HCT116 (cell line): ENCODE data around the gene DPY19L3. TPM values are rescaled to one million over a fixed set of nuclear protein-coding genes. Genes with fewer than 3 reads are reported as not detected.

Experiments
- ATAC-seq: fragments of 200-7000 bp; cut with Tn5 transposase; 2 replicates; pipeline ENCODE4 v1.9.1; 2020; ENCODE audit warnings: mild to moderate bottlenecking, moderate library complexity
- BruUV-seq: library from RNA; stranded (reverse); fragments of 400-500 nt; replicated peaks from 2 replicates; lab custom pipeline; 2021; lab: Mats Ljungman, UMichigan
- CTCF ChIA-PET: fragments of 300-600 bp; sonication (Branson Sonifier 250); formaldehyde crosslinking; loops from one replicate; lab custom pipeline; 2021; ENCODE audit warnings: antibody characterized with exemption; lab: Charles Lee
- POLR2A ChIA-PET: fragments of 300-600, 350-600 bp; sonication (Branson Sonifier 250); formaldehyde crosslinking; loops from one replicate; lab custom pipeline; 2021; ENCODE audit warnings: antibody characterized with exemption; lab: Charles Lee
- RAD21 ChIA-PET, 2 experiments: fragments of 300-600 bp; sonication (Branson Sonifier 250); formaldehyde crosslinking; loops; one replicate each; lab custom pipeline; 2023; ENCODE audit warnings: low total read pairs in 2 of 2; ENCODE audit not compliant: uncharacterized antibody in 2 of 2, unreplicated experiment in 2 of 2, low non-redundant PET in 1 of 2; lab: Charles Lee
- DNase-seq: peaks from one replicate; pipeline ENCODE4 v3.0.0-alpha.2; 2010; ENCODE audit warnings: low read depth, low spot score
- H2AFZ ChIP-seq: fragments of 200-600 bp; shearing (Covaris generic), sonication (generic); 2 replicates; pipeline ENCODE4 v1.6.1; 2017; ENCODE audit warnings: low read depth, mixed run types, mixed read lengths, antibody characterized with exemption, low read length; ENCODE audit not compliant: poor library complexity, severe bottlenecking
- H3K27ac ChIP-seq: 2 replicates; pipeline ENCODE4 v1.5.1; 2012; ENCODE audit warnings: low read depth, low read length
- H3K27me3 ChIP-seq: fragments of 200-600 bp; sonication (generic); 2 replicates; pipeline ENCODE4 v1.6.1; 2016; ENCODE audit warnings: mixed run types, low read length, mixed read lengths; ENCODE audit not compliant: insufficient read depth
- H3K36me3 ChIP-seq, 2 experiments: fragments of 200-500 bp in 1 of 2; fragments of 200-600 bp in 1 of 2; sonication (Bioruptor generic) in 1 of 2; sonication (generic) in 1 of 2; 2 replicates each; pipeline versions ENCODE4 v1.5.1 to v1.6.1; 2014 to 2016; ENCODE audit warnings: low read length in 2 of 2, inconsistent platforms in 1 of 2, mixed read lengths in 1 of 2, mixed run types in 1 of 2; ENCODE audit not compliant: insufficient read depth in 2 of 2, control insufficient read depth in 1 of 2
- H3K4me1 ChIP-seq, 2 experiments: fragments of 200-600 bp in 1 of 2; sonication (generic) in 1 of 2; 2 replicates each; pipeline versions ENCODE4 v1.5.1 to v1.6.1; 2012 to 2017; ENCODE audit warnings: low read length in 2 of 2, inconsistent platforms in 1 of 2, mild to moderate bottlenecking in 1 of 2, mixed read lengths in 1 of 2, mixed run types in 1 of 2, moderate library complexity in 1 of 2; ENCODE audit not compliant: insufficient read depth in 2 of 2, control insufficient read depth in 1 of 2
- H3K4me2 ChIP-seq: fragments of 200-600 bp; sonication (generic); 2 replicates; pipeline ENCODE4 v1.6.1; 2017; ENCODE audit warnings: mixed run types, low read length, mixed read lengths
- H3K4me3 ChIP-seq, 2 experiments: fragments of 200-600 bp in 1 of 2; sonication (generic) in 1 of 2; replicated peaks in 1 of 2; 2 replicates each; pipeline ENCODE4 v1.5.1; 2011 to 2016; ENCODE audit warnings: low read length in 2 of 2, control low read depth in 1 of 2, low read depth in 1 of 2, mild to moderate bottlenecking in 1 of 2, mixed read lengths in 1 of 2, mixed run types in 1 of 2
- H3K79me2 ChIP-seq: fragments of 200-600 bp; sonication (generic); 2 replicates; pipeline ENCODE4 v1.6.1; 2017; ENCODE audit warnings: mild to moderate bottlenecking, mixed run types, low read length, moderate library complexity, mixed read lengths; ENCODE audit not compliant: insufficient read depth
- H3K9ac ChIP-seq: fragments of 200-600 bp; sonication (generic); 2 replicates; pipeline ENCODE4 v1.6.1; 2016; ENCODE audit warnings: low read length, mixed read lengths
- H3K9me2 ChIP-seq: fragments of 200-600 bp; sonication (generic), shearing (Covaris generic); 2 replicates; pipeline ENCODE4 v1.6.1; 2017; ENCODE audit warnings: mixed run types, mild to moderate bottlenecking, moderate library complexity; ENCODE audit not compliant: insufficient read depth
- H3K9me3 ChIP-seq, 2 experiments: fragments of 200-500 bp in 1 of 2; fragments of 200-600 bp in 1 of 2; sonication (Bioruptor generic) in 1 of 2; sonication (generic) in 1 of 2; 2 replicates each; pipeline ENCODE4 v1.6.1; 2014 to 2017; ENCODE audit warnings: low read length in 2 of 2, mixed read lengths in 2 of 2, inconsistent platforms in 1 of 2, low read depth in 1 of 2, mild to moderate bottlenecking in 1 of 2, mixed run types in 1 of 2, moderate library complexity in 1 of 2; ENCODE audit not compliant: control insufficient read depth in 1 of 2, insufficient read depth in 1 of 2
- H4K20me1 ChIP-seq: fragments of 200-600 bp; sonication (generic), shearing (Covaris generic); 2 replicates; pipeline ENCODE4 v1.6.1; 2017; ENCODE audit warnings: mixed run types, mild to moderate bottlenecking, moderate library complexity; ENCODE audit not compliant: insufficient read depth
- ATF3 ChIP-seq: IDR thresholded peaks from 2 replicates; pipeline ENCODE4 v1.6.1; 2012
- CEBPB ChIP-seq: IDR thresholded peaks from 2 replicates; pipeline ENCODE4 v1.6.1; 2012; ENCODE audit warnings: low read depth
- CTCF ChIP-seq, 3 experiments: fragments of 200-600 bp in 1 of 3; sonication (generic) in 1 of 3; IDR thresholded peaks in 2 of 3; conservative IDR thresholded peaks in 1 of 3; 2 replicates each; pipeline ENCODE4 v1.5.1; 2012 to 2017; ENCODE audit warnings: low read depth in 2 of 3, low read length in 2 of 3, antibody characterized with exemption in 1 of 3, borderline replicate concordance in 1 of 3, control low read depth in 1 of 3, mild to moderate bottlenecking in 1 of 3, mixed read lengths in 1 of 3, mixed run types in 1 of 3, moderate library complexity in 1 of 3; ENCODE audit not compliant: insufficient read depth in 1 of 3
- ELF1 ChIP-seq: IDR thresholded peaks from 2 replicates; pipeline ENCODE4 v1.6.1; 2012; ENCODE audit warnings: low read depth, borderline replicate concordance
- EZH2phosphoT487 ChIP-seq: fragments of 200-600 bp; IDR thresholded peaks from 2 replicates; pipeline ENCODE4 v1.6.1; 2018; ENCODE audit warnings: antibody characterized with exemption, borderline replicate concordance
- FOSL1 ChIP-seq: IDR thresholded peaks from 2 replicates; pipeline ENCODE4 v1.6.1; 2012; ENCODE audit warnings: low read depth
- POLR2A ChIP-seq: IDR thresholded peaks from 2 replicates; pipeline ENCODE4 v1.7.0; 2011; ENCODE audit warnings: borderline replicate concordance; ENCODE audit not compliant: insufficient read depth, insufficient read length; ENCODE audit errors: extremely low read depth
- RAD21 ChIP-seq: IDR thresholded peaks from 2 replicates; pipeline ENCODE4 v1.6.1; 2012; ENCODE audit warnings: low read depth, mild to moderate bottlenecking
- ZBTB33 ChIP-seq: IDR thresholded peaks from 2 replicates; pipeline ENCODE4 v1.6.1; 2011; ENCODE audit warnings: mild to moderate bottlenecking, low read length, moderate library complexity; ENCODE audit not compliant: insufficient replicate concordance; ENCODE audit errors: extremely low read depth
- ZFX ChIP-seq: fragments of 450-650 bp; IDR thresholded peaks from 2 replicates; pipeline ENCODE4 v1.6.1; 2017
- ZNF274 ChIP-seq: fragments of 200-500 bp; sonication (Bioruptor generic); IDR thresholded peaks from 2 replicates; pipeline ENCODE4 v1.6.1; 2014; ENCODE audit warnings: mild to moderate bottlenecking, low read depth, low read length, inconsistent platforms
- intact Hi-C: fragments of 100-400 bp; cut with micrococcal nuclease; formaldehyde crosslinking; loops from 2 replicates; pipeline ENCODE4 v1.10.0; 2022
- total RNA-seq: library from RNA; stranded (reverse); gene quantifications from one replicate; pipeline ENCODE4 v1.2.1, GENCODE V29; 2021; ENCODE audit not compliant: unreplicated experiment

DPY19L3 gene
- total RNA-seq, 1 experiment from 2014 or later, result 14.5 TPM

DNA sequence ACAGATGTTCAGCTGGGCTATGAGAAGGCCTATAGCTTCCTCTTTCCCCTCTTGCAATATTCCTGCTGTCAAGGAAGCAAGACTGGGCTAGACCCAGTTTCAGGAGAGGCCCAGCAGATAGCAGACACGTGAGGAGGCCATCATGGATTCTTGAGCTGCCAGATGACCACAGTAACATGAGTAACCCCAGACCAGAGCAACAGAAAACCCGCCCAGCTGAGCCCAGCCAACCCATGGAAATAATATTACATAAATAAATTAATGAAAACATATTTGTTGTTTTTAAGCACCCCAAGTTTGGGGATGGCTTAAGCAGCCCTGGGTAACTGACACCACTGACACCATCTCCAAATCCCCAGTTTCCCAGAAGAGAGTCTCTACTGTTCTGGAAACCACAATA lies 125.2 kb downstream of the DPY19L3 start:
- Histone ChIP-seq H3K4me2 (no peak overlapping the region), H3K9me3 (no peaks in the 10 kb centered on the region), H3K79me2 (no peaks in the 10 kb centered on the region), H3K9me2 (no peaks in the 10 kb centered on the region), H3K27me3 (no peaks in the 10 kb centered on the region), H3K4me3 (no peak overlapping the region), H3K4me1 (no peaks in the 10 kb centered on the region), H4K20me1 (no peaks in the 10 kb centered on the region), H3K36me3 (no peaks in the 10 kb centered on the region), H3K9ac (no peak overlapping the region), H2AFZ (no peak overlapping the region), H3K27ac (no peak overlapping the region)
- intact Hi-C loops, result no loop called here
- CTCF ChIA-PET, result no interaction called here
- TF ChIP-seq CTCF (IDR thresholded peaks at IDR 0.05 in 2 of 3, conservative IDR thresholded peaks at IDR 0.05 in 1 of 3; ENCODE audit: borderline replicate concordance in 1 of 3, insufficient read depth in 1 of 3, low read depth in 2 of 3, low read length in 2 of 3) (no peak), ZFX (no peak), ZNF274 (no peak), FOSL1 (no peak), RAD21 (no peak), POLR2A (no peak), ELF1 (no peak), EZH2phosphoT487 (no peak), ZBTB33 (no peak), CEBPB (no peak), ATF3 (no peak)
- BruUV-seq, result no TSS peak
- POLR2A ChIA-PET, result no interaction called here
- RAD21 ChIA-PET, result no interaction called here
- DNase-seq, result no peak
- ATAC-seq, result no peak
